Keratinocyte (primary cell): ENCODE results near the gene KLK1. TPM values are rescaled to one million over a fixed set of nuclear protein-coding genes. Genes with fewer than 3 reads are reported as not detected.
"Not testable (repeated sequence)": the region's sequence is repeated elsewhere in the genome, so short reads cannot be mapped to it uniquely, and the experiment has no call there.

Experiments used
- DNase-seq: peaks from one replicate; pipeline ENCODE4 v3.0.0-alpha.2; 2011; ENCODE audit warnings: low read depth, missing footprints, low spot score
- FAIRE-seq: peaks from 2 replicates; lab custom pipeline; 2011; peaks lifted over from hg19 to GRCh38; lab: Jason Lieb, UNC
- H2AFZ ChIP-seq: 2 replicates; pipeline ENCODE4 v1.6.0; 2012; ENCODE audit warnings: low read length, control low read depth, inconsistent platforms; ENCODE audit not compliant: control insufficient read depth
- H3K27ac ChIP-seq: 2 replicates; pipeline ENCODE4 v1.5.1; 2011; ENCODE audit warnings: low read length; ENCODE audit not compliant: control insufficient read depth, insufficient read depth
- H3K27me3 ChIP-seq: 3 replicates; pipeline ENCODE4 v1.6.0; 2011; ENCODE audit warnings: low read length; ENCODE audit not compliant: control insufficient read depth, insufficient read depth; ENCODE audit errors: extremely low read depth
- H3K36me3 ChIP-seq, 2 experiments: 2 replicates in 1 of 2; 3 replicates in 1 of 2; pipeline ENCODE4 v1.5.1; 2011; ENCODE audit warnings: low read length in 2 of 2, mild to moderate bottlenecking in 1 of 2; ENCODE audit not compliant: control insufficient read depth in 2 of 2, insufficient read depth in 2 of 2; ENCODE audit errors: extremely low read depth in 1 of 2
- H3K4me1 ChIP-seq: 3 replicates; pipeline ENCODE4 v1.5.1; 2011; ENCODE audit warnings: low read length; ENCODE audit not compliant: control insufficient read depth, insufficient read depth; ENCODE audit errors: extremely low read depth
- H3K4me2 ChIP-seq: 3 replicates; pipeline ENCODE4 v1.6.0; 2011; ENCODE audit warnings: low read depth, low read length; ENCODE audit not compliant: control insufficient read depth, insufficient read depth; ENCODE audit errors: extremely low read depth
- H3K4me3 ChIP-seq, 3 experiments: fragments of 200-600 bp in 1 of 3; sonication (generic) in 1 of 3; 2 replicates in 2 of 3; 3 replicates in 1 of 3; pipeline ENCODE4 v1.5.1; 2011 to 2016; ENCODE audit warnings: low read length in 3 of 3, mild to moderate bottlenecking in 3 of 3, control low read depth in 2 of 3, inconsistent platforms in 1 of 3, low read depth in 1 of 3, mixed read lengths in 1 of 3, mixed run types in 1 of 3, moderate library complexity in 1 of 3; ENCODE audit not compliant: control insufficient read depth in 2 of 3, insufficient read depth in 2 of 3; ENCODE audit errors: extremely low read depth in 1 of 3
- H3K79me2 ChIP-seq: 2 replicates; pipeline ENCODE4 v1.6.0; 2012; ENCODE audit warnings: low read length; ENCODE audit not compliant: control insufficient read depth, insufficient read depth
- H3K9ac ChIP-seq: 3 replicates; pipeline ENCODE4 v1.6.0; 2011; ENCODE audit warnings: low read length; ENCODE audit not compliant: control insufficient read depth, insufficient read depth; ENCODE audit errors: extremely low read depth
- H3K9me1 ChIP-seq: 3 replicates; pipeline ENCODE4 v1.6.0; 2011; ENCODE audit warnings: low read length; ENCODE audit not compliant: control insufficient read depth, insufficient read depth; ENCODE audit errors: extremely low read depth
- H3K9me3 ChIP-seq: 2 replicates; pipeline ENCODE4 v1.5.1; 2012; ENCODE audit warnings: low read depth, low read length; ENCODE audit not compliant: control insufficient read depth
- H4K20me1 ChIP-seq: 3 replicates; pipeline ENCODE4 v1.6.0; 2011; ENCODE audit warnings: low read length; ENCODE audit not compliant: control insufficient read depth, insufficient read depth; ENCODE audit errors: extremely low read depth
- CTCF ChIP-seq, 3 experiments: IDR thresholded peaks in 1 of 3; conservative IDR thresholded peaks in 1 of 3; optimal IDR thresholded peaks in 1 of 3; 2 replicates in 2 of 3; 3 replicates in 1 of 3; pipeline versions ENCODE3 to v1.5.1; 2011; ENCODE audit warnings: low read length in 3 of 3, mild to moderate bottlenecking in 3 of 3, moderate library complexity in 2 of 3, control low read depth in 1 of 3, inconsistent platforms in 1 of 3; ENCODE audit not compliant: insufficient read depth in 2 of 3; ENCODE audit errors: extremely low read depth in 1 of 3
- EZH2 ChIP-seq: IDR thresholded peaks from one replicate; pipeline ENCODE4 v1.6.1; 2012; ENCODE audit warnings: inconsistent platforms, mild to moderate bottlenecking, low read length, moderate library complexity
- dilution Hi-C: fragments of 300-500 bp; cut with MboI; formaldehyde crosslinking; loops from one replicate; pipeline ENCODE4 v1.7.0; 2020; ENCODE audit warnings: low sequenced_read_pairs; ENCODE audit not compliant: extremely low pct_ligation_motif_present
- polyA plus RNA-seq, 5 experiments: library from polyadenylated mRNA; depleted of rRNA in 3 of 5; stranded (reverse) in 3 of 5; stranded (forward) in 1 of 5; unstranded in 1 of 5; fragments of >200 nt; gene quantifications; 1 replicate in 1 of 5; 2 replicates in 3 of 5; 3 replicates in 1 of 5; pipeline versions ENCODE4 v1.2.1 to v1.2.3, GENCODE V29; 2011 to 2012; ENCODE audit warnings: missing spikeins in 2 of 5, low read depth in 1 of 5, low replicate concordance in 1 of 5

Gene KLK1
- polyA plus RNA-seq, 1 donor (not counting 4 experiments of a cell fraction or from before 2014, with no cell fraction given) = 0.31 TPM

GRCh38 chr19:50784710-50785109 lies 38.9 kb downstream of the KLK1 start:
- Histone ChIP-seq H3K9me3 (no peaks in the 10 kb centered on the region), H2AFZ (no peak overlapping the region), H3K36me3 (no peaks in the 10 kb centered on the region), H4K20me1 (no peaks in the 10 kb centered on the region), H3K9ac (no peak overlapping the region), H3K9me1 (no peaks in the 10 kb centered on the region), H3K27me3 (peaks cover 14% of the 10 kb centered on the region), H3K4me1 (no peaks in the 10 kb centered on the region), H3K79me2 (no peaks in the 10 kb centered on the region), H3K4me3 (no peak overlapping the region), H3K4me2 (no peak overlapping the region), H3K27ac (no peak overlapping the region)
- dilution Hi-C loops = no loop called here
- FAIRE-seq (no peak), DNase-seq (no peak)
- TF ChIP-seq EZH2 = no peak
- TF ChIP-seq CTCF (optimal IDR thresholded peaks at IDR 0.05 in 1 of 3, IDR thresholded peaks at IDR 0.05 in 1 of 3, conservative IDR thresholded peaks at IDR 0.05 in 1 of 3; ENCODE audit: extremely low read depth in 1 of 3, insufficient read depth in 2 of 3, low read length in 3 of 3) = no peak

DNA sequence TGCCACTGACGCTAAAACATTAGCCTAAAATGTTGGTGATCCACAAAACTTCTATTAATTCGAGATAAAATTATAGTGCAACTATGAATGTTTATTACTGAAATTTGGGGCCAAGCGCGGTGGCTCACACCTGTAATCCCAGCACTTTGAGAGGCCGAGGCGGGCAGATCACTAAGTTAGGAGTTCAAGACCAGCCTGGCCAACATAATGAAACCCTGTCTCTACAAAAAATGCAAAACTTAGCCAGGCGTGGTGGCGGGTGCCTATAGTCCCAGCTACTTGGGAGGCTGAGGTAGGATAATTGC lies 39.8 kb downstream of the KLK1 start:
- H3K4me1 ChIP-seq, H2AFZ ChIP-seq, dilution Hi-C loops, H3K79me2 ChIP-seq, H3K9ac ChIP-seq, H3K27ac ChIP-seq, H3K4me2 ChIP-seq, H3K9me3 ChIP-seq, DNase-seq, FAIRE-seq, H4K20me1 ChIP-seq, H3K9me1 ChIP-seq, H3K4me3 ChIP-seq, H3K36me3 ChIP-seq: not testable (repeated sequence)
- peaks cover 23% of the 10 kb centered on the region for H3K27me3 ChIP-seq

DNA sequence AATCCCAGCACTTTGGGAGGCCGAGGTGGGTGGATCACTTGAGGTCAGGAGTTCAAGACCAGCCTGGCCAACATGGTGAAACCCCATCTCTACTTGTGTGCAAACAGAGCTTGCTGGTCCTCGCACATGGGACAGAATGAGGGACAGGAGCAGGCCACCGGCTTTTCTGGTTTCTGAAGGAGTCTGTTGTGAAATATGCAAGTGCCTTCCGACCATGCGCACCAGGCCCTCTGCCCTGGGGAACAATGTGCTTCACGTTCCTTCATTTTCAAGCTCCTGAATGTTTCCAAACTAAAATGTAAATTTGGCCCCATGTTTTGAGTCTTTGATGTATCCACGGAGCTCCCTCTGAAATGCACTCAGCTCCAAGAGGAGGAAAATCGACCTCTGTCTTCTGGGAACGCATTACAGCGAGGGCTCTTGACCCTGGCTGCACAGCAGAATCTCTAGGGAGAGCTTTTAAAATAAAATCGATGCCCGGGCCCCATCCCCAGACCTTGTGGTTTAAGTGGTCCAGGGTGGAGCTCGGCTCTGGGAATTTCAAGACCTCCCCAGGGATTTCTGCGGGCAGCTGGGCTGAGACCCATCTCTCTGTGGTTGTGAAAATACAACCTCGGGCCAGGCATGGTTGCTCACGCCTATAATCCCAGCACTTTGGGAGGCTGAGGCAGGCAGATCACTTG lies 42.7 kb downstream of the KLK1 start:
- Histone ChIP-seq H3K4me1 (no peaks in the 10 kb centered on the region), H4K20me1 (no peaks in the 10 kb centered on the region), H3K9ac (no peak overlapping the region), H2AFZ (no peak overlapping the region), H3K9me1 (no peaks in the 10 kb centered on the region), H3K4me2 (no peak overlapping the region), H3K79me2 (no peaks in the 10 kb centered on the region), H3K4me3 (no peak overlapping the region), H3K27me3 (peaks cover 41% of the 10 kb centered on the region), H3K36me3 (no peaks in the 10 kb centered on the region), H3K9me3 (no peaks in the 10 kb centered on the region), H3K27ac (no peak overlapping the region)
- dilution Hi-C loops = no loop called here
- DNase-seq (no peak), FAIRE-seq (no peak)
- TF ChIP-seq CTCF (optimal IDR thresholded peaks at IDR 0.05 in 1 of 3, IDR thresholded peaks at IDR 0.05 in 1 of 3, conservative IDR thresholded peaks at IDR 0.05 in 1 of 3; ENCODE audit: extremely low read depth in 1 of 3, insufficient read depth in 2 of 3, low read length in 3 of 3) (no peak), EZH2 (no peak)
